GM19351 (cell line): ENCODE results near the gene DUSP9.
"Not testable (repeated sequence)": the region's sequence is repeated elsewhere in the genome, so short reads cannot be mapped to it uniquely, and the experiment has no call there.

Source experiments
- ATAC-seq: cut with Tn5 transposase; IDR thresholded peaks from one replicate; pipeline ENCODE4 v1.9.1; 2021; ENCODE audit warnings: mild to moderate bottlenecking, moderate library complexity; ENCODE audit not compliant: unreplicated experiment

DUSP9 gene

DNA sequence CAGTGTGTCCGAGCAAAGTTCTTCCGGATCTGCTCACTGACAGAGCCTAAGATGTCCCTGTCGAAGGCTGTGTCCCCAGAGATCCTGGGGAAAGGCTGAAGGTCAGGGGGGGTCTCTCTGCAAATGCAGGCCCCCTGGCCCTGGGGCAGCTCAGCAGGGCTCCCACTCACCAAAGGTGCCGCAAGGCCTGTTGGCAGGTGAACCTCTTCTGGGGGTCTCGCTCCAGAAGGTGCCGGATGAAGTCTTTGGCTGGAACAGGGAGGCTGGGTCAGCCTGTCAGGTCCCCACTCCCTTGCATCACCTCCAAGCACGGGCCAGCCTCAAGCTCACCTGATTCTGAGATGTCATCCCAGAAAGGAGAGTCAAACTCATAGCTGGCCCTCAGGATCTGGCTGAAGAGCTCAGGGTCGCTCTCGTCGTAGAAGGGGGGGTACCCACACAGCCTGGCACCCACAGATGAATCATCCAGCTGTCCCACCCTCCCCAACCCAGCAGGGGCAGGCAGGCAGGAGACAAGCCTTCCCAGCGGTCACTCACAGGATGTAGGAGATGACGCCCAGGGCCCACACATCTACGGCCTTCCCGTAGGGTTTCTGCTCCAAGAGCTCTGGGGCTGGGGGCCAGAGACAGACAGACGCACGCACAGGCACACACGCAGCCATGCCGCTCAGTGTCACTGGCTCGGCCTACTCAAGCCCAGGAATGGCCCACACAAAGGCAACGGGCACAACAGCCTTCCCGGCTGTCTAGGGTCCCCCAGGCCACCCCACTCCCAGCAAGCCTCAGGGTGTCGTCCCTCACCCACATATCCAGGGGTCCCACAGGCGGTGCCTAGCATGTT is 24.0 kb downstream of the DUSP9 start:
- ATAC-seq: no peak

GRCh38 chrX:153671589-153672530 is 24.9 kb downstream of the DUSP9 start:
- ATAC-seq: no peak

GRCh38 chrX:153672531-153673427 is 25.8 kb downstream of the DUSP9 start:
- ATAC-seq: no peak

DNA sequence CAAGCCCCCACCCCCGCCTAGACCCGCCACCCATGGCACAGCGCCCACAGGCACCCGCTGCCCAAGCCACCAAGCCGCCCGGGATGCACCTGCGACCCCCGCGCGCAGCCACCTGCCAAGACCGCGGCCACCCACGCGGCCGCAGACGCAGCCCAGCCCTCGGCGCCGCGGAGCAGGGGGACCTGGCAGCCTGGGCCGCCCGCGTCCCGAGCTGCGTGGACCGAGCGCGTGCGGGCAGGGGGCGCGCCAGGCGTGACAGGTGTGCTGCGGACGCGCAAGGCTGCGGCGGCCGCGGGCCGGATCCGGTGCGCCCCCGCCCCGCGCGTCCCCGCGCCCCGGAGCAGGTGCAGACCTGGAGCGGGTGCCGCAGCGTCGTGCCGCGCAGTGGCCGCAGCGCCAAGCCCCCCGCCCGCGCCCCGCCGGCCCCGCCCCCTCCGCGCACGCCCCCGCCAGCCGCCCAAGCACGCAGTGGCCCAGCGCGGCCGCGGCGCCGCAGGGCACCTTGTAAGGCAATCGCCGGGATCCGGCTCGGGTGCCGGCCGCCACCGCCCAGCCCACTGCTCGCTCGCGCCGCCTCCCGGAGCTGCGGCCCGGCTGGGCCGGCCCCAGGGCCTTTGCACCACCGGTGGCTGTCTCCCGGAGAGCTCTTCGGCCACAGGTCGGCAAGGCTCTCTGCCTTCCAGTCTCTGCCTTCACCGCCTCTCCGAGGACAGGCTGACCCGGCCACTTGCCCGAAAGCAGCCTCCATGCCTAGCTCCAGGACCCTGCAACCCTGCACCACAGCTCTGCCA is 26.6 kb downstream of the DUSP9 start, which contains the start of gene PNCK:
Gene PNCK (minus strand): TSS at position 386 of the 791 bp plus-strand sequence. CDS start 737 bp downstream, outside the sequence.
- no peak for ATAC-seq

DNA sequence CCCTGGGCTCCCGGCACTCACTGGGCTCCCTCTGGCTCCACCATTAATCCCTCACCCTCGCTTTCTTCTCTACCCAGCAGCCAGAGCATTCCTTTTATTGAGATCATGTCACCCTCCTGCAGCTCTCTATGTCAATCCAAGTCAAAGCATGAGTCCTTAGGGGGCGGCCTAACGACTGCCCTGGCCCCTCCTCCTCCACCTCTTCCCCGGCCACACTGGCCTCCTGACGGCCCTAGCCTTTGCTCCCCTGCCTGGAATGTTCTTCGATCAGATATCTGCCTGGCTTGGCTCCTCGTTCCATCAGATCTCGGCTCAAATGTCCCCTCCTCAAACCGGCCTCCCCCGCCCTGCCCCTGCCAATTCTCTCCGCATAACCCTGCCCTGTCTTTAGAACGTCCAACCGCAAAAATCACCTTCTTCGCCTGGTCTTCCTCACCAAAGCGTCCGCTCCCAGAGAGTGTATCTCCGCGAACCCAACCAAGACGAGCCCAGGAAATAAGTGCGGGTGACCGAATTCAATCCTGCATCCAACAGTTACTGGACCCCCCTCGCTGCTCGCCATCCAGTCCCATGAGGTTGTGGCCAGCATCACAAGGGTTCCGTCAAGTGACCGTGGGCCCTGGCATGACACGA is 27.3 kb downstream of the DUSP9 start:
- ATAC-seq: no peak

- no peak for ATAC-seq
Measured at GRCh38 chrX:153681175-153681574, 34.2 kb downstream of the DUSP9 start.

DNA sequence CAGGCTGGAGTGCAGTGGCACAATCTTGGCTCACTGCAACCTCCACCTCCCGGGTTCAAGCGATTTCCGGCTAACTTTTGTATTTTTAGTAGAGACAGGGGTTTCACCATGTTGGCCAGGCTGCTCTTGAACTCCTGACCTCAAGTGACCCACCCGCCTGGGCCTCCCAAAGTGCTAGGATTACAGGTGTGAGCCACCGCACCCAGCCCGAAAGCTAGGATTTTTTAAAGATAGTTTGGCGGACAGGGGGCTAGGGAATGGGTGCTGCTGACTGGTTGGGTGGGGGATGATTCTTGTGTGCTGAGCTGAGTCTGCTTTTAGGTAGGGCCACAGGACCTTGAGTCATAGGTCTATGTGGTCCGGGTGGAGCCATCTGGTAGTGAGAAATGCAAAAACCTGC is 36.5 kb downstream of the DUSP9 start:
- ATAC-seq: not testable (repeated sequence)

GRCh38 chrX:153684467-153685155 is 37.6 kb downstream of the DUSP9 start:
- no peak for ATAC-seq

DNA sequence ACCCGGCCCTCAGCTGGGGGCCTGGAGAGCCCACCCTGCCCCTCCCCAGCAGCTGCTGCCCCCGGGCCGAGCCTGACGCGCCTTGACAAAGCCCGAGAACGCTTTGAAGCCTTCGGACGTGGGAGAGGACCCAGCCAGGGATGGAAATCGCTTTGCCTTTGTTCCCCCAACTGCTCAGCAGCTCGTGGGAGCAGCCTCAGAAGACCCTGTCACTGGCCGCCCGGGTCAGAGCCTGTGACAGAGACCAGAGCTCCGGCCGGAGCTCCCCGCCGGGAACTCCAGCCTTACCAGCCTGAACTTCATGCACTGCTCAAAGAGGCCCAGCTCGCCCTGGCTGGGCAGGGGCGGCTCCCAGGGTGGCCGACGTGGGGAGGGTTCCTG is 38.1 kb downstream of the DUSP9 start:
- ATAC-seq: no peak

GRCh38 chrX:153685751-153686696 is 39.0 kb downstream of the DUSP9 start:
- no peak for ATAC-seq

GRCh38 chrX:153686711-153687110 is 39.7 kb downstream of the DUSP9 start:
- ATAC-seq: no peak

GRCh38 chrX:153687121-153688039 is 40.4 kb downstream of the DUSP9 start, which contains the start of gene SLC6A8:
Gene SLC6A8 (plus strand): TSS chrX:153687926. CDS start chrX:153688575, 649 bp downstream.
- no peak for ATAC-seq

DNA sequence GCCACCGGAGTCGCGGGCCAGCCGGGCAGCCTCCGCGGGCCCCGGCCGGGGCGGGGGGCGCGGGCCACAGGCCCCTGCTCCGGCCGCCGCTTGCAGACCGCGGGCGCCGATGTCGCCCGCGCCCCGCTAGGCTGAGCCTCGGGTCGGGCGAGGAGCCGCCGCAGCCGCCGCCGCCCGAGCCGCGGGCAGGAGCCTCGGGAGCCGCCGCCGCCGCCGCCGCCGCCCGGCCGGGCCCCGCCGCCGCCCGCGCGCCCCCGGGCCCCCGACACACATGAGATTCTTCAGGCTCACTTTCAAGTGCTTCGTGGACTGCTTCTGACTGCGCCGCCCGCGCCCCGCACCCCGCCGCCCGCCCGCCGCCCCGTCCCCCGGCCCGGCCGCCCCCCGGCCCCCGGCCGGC is 41.1 kb downstream of the DUSP9 start:
- no peak for ATAC-seq

GRCh38 chrX:153688506-153688905 is 41.5 kb downstream of the DUSP9 start:
- no peak for ATAC-seq

DNA sequence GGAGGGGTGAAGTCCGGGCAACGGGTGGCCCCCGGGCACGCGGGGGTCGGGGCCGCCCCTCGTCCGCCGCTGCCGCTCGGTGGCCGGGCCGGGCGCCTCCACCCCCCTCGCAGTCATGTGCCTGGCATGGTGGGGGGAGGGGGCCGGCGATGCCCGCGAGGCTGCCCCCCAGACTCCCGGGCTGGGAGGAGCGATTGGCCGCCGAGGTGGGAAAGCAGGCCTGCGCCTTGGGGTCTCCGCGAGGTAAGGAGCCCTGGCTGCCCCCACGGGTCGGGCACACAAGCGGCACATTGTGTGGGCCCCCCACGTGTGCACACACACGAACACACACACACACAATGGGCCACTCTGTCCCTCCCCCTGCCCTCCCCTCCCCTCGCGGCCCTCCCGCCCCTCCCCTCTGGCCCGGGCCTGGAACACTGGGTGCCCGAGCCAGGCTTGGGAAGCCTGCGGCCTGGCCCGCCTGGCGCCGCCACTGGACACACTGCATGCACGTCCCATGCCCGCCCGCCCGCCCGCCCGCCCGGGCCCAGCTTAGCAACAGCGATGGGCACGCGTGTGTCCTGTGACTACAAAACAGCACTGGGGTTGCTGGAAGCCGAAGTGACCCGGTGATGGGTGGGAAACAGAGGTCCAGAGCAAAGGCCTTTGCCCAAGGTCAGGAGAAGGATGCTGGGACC is 42.0 kb downstream of the DUSP9 start:
- ATAC-seq: no peak
